AG09319 (cell line): ENCODE measurements around the gene SNX30.

ENCODE experiments used
- DNase-seq: peaks from one replicate; pipeline ENCODE4 v3.0.0-alpha.2; 2010; ENCODE audit warnings: low read depth; ENCODE audit errors: extremely low read depth
- CTCF ChIP-seq: IDR thresholded peaks from 2 replicates; pipeline ENCODE4 v1.5.1; 2011; ENCODE audit warnings: low read depth, mild to moderate bottlenecking, inconsistent platforms, low read length, moderate library complexity

SNX30 gene

DNA sequence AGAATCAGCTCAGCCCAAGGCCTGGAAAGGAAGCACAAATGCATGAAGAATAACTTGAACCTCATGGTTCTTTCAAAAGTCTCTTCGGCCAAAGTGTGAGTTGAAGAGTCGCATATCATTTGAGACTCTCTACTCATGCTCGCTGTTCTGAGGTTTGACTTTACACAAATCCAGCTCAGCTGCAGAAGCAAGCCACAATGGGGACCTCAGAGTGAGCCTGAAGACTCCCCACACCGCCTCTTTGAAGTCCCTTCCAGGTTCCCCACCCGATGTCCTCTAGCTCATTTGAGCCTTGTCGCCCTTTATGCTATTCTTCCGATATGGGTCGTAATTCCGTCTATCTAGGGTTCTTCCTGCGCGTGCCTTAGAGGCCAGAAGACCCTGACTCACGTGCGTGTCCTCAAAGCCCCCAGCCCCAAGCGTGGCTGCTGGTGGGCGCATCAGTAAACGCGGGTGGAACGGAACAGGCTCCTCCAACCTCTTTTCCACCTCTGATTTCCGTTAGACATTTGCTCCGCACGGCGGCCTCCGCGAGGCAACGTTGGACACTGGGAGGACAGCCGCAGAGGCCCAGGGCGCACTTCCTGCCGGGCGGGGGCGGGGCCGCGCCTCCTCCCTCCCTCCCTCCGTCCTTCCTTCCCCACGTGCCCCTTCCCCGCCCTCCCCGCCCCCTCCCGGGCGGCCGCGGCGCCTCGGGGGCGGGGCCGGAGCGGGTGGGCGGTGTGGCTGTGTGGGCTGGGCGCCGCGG, at the start of gene SNX30:
TSS of gene SNX30 (plus strand) at position 745 of the 748 bp plus-strand sequence. CDS start 242 bp downstream, outside the sequence.
- peak; percentile 69 for DNase-seq
- TF ChIP-seq CTCF = no peak; the same call in 1 of the 2 replicates

DNA sequence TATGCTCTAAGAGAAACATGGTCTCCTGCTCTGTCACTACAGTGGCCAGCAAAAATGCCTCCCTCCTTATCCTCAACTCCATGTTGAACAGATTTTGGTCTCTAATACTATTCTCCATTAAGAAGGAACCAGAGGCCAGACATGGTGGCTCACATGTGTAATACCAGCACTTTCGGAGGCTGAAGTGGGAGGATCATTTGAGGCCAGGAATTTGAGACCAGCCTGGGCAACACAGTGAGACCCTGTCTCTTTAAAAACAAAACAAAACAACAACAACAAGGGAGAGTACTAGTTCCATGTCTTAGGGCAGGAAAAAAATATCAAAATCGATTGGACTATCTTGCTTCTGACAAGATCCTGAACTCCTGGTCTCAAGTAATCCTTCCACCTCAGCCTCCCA, 47.3 kb upstream of the SNX30 start:
- DNase-seq = no peak

DNA sequence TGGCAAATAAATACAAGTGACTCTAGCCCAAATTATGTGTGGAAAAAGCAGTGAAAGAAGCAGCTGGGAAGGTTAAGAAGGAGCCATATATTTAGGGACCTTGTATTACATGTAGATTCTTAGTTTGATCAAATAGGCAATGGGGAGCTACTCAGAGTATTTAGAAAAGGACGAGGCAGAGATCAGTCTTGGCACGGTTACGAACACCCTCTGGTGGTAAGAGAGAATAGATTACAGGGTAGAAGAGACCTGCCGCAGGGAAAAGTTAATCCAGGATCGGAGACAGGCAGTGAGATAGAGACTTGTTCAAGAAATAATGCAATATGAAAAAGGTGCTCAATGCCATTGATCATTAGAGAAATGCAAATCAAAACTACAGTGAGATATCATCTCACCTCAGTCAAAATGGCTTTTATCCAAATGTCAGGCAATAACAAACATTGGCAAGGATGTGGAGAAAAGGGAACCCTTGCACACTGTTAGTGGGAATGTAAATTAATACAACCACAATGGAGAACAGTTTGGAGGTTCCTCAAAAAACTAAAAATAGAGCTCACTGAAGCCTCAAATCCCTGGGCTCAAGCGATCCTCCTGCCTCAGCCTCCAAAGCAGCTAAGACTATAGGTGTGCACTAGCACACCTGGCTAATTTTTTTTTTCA, 44.7 kb upstream of the SNX30 start:
- TF ChIP-seq CTCF = peak; percentile 36
- no peak for DNase-seq

More for the DNA sequence above, 47.3 kb upstream of the SNX30 start:
- TF ChIP-seq CTCF = no peak

- DNase-seq = no peak
- peak; percentile 79 for TF ChIP-seq CTCF
These were observed 39.4 kb upstream of the SNX30 start for GRCh38 chr9:112711050-112711689.

GRCh38 chr9:112712678-112713077, 37.9 kb upstream of the SNX30 start:
- TF ChIP-seq CTCF = no peak
- DNase-seq = no peak

DNA sequence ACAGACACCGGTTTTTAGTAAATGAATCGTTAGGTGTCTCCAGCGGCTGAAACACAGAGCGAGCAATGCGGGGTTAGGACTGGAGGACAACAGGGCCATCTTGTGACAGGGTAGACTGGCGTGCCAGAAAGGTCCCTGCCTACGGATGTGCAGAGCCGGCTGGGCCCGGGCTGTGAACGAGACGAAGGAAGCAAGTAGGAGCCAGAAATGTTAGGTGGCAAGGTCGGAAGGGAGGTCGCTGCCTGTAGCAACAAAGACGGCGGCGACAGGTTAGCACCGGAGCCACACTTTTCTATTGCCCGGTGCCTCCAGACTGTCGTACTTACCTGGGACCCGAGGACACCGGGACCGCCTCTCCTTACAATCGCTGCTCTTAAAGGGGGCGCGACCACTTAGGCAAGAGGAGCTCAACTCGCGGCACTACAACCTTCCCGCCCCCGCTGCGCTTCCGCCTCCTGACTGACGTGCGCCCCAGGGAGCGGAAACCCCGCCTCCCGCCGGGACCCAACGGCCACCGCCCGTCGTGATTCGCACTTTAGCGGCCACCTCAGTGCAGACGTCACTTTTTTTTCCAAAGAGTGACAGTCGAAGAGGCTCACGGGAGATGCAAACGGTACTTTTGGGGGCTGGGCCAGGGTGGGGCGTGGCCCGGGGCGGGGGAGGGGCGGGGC, 32.8 kb upstream of the SNX30 start, which contains the start of gene INIP:
TSS of gene INIP (minus strand) at position 457 of the 671 bp plus-strand sequence. CDS start 1,632 bp downstream, outside the sequence.
- peak; percentile 83 for DNase-seq
- TF ChIP-seq CTCF = peak; percentile 12
